HCT116 (cell line): ENCODE data around the gene SLCO2A1. TPM values are rescaled to one million over a fixed set of nuclear protein-coding genes. Genes with fewer than 3 reads are reported as not detected.

Experiments
- ATAC-seq: fragments of 200-7000 bp; cut with Tn5 transposase; 2 replicates; pipeline ENCODE4 v1.9.1; 2020; ENCODE audit warnings: mild to moderate bottlenecking, moderate library complexity
- BruUV-seq: library from RNA; stranded (reverse); fragments of 400-500 nt; replicated peaks from 2 replicates; lab custom pipeline; 2021; lab: Mats Ljungman, UMichigan
- CTCF ChIA-PET: fragments of 300-600 bp; sonication (Branson Sonifier 250); formaldehyde crosslinking; loops from one replicate; lab custom pipeline; 2021; ENCODE audit warnings: antibody characterized with exemption; lab: Charles Lee
- POLR2A ChIA-PET: fragments of 300-600, 350-600 bp; sonication (Branson Sonifier 250); formaldehyde crosslinking; loops from one replicate; lab custom pipeline; 2021; ENCODE audit warnings: antibody characterized with exemption; lab: Charles Lee
- RAD21 ChIA-PET, 2 experiments: fragments of 300-600 bp; sonication (Branson Sonifier 250); formaldehyde crosslinking; loops; one replicate each; lab custom pipeline; 2023; ENCODE audit warnings: low total read pairs in 2 of 2; ENCODE audit not compliant: uncharacterized antibody in 2 of 2, unreplicated experiment in 2 of 2, low non-redundant PET in 1 of 2; lab: Charles Lee
- DNase-seq: peaks from one replicate; pipeline ENCODE4 v3.0.0-alpha.2; 2010; ENCODE audit warnings: low read depth, low spot score
- H2AFZ ChIP-seq: fragments of 200-600 bp; shearing (Covaris generic), sonication (generic); 2 replicates; pipeline ENCODE4 v1.6.1; 2017; ENCODE audit warnings: low read depth, mixed run types, mixed read lengths, antibody characterized with exemption, low read length; ENCODE audit not compliant: poor library complexity, severe bottlenecking
- H3K27ac ChIP-seq: 2 replicates; pipeline ENCODE4 v1.5.1; 2012; ENCODE audit warnings: low read depth, low read length
- H3K27me3 ChIP-seq: fragments of 200-600 bp; sonication (generic); 2 replicates; pipeline ENCODE4 v1.6.1; 2016; ENCODE audit warnings: mixed run types, low read length, mixed read lengths; ENCODE audit not compliant: insufficient read depth
- H3K36me3 ChIP-seq, 2 experiments: fragments of 200-500 bp in 1 of 2; fragments of 200-600 bp in 1 of 2; sonication (Bioruptor generic) in 1 of 2; sonication (generic) in 1 of 2; 2 replicates each; pipeline versions ENCODE4 v1.5.1 to v1.6.1; 2014 to 2016; ENCODE audit warnings: low read length in 2 of 2, inconsistent platforms in 1 of 2, mixed read lengths in 1 of 2, mixed run types in 1 of 2; ENCODE audit not compliant: insufficient read depth in 2 of 2, control insufficient read depth in 1 of 2
- H3K4me1 ChIP-seq, 2 experiments: fragments of 200-600 bp in 1 of 2; sonication (generic) in 1 of 2; 2 replicates each; pipeline versions ENCODE4 v1.5.1 to v1.6.1; 2012 to 2017; ENCODE audit warnings: low read length in 2 of 2, inconsistent platforms in 1 of 2, mild to moderate bottlenecking in 1 of 2, mixed read lengths in 1 of 2, mixed run types in 1 of 2, moderate library complexity in 1 of 2; ENCODE audit not compliant: insufficient read depth in 2 of 2, control insufficient read depth in 1 of 2
- H3K4me2 ChIP-seq: fragments of 200-600 bp; sonication (generic); 2 replicates; pipeline ENCODE4 v1.6.1; 2017; ENCODE audit warnings: mixed run types, low read length, mixed read lengths
- H3K4me3 ChIP-seq, 2 experiments: fragments of 200-600 bp in 1 of 2; sonication (generic) in 1 of 2; replicated peaks in 1 of 2; 2 replicates each; pipeline ENCODE4 v1.5.1; 2011 to 2016; ENCODE audit warnings: low read length in 2 of 2, control low read depth in 1 of 2, low read depth in 1 of 2, mild to moderate bottlenecking in 1 of 2, mixed read lengths in 1 of 2, mixed run types in 1 of 2
- H3K79me2 ChIP-seq: fragments of 200-600 bp; sonication (generic); 2 replicates; pipeline ENCODE4 v1.6.1; 2017; ENCODE audit warnings: mild to moderate bottlenecking, mixed run types, low read length, moderate library complexity, mixed read lengths; ENCODE audit not compliant: insufficient read depth
- H3K9ac ChIP-seq: fragments of 200-600 bp; sonication (generic); 2 replicates; pipeline ENCODE4 v1.6.1; 2016; ENCODE audit warnings: low read length, mixed read lengths
- H3K9me2 ChIP-seq: fragments of 200-600 bp; sonication (generic), shearing (Covaris generic); 2 replicates; pipeline ENCODE4 v1.6.1; 2017; ENCODE audit warnings: mixed run types, mild to moderate bottlenecking, moderate library complexity; ENCODE audit not compliant: insufficient read depth
- H3K9me3 ChIP-seq, 2 experiments: fragments of 200-500 bp in 1 of 2; fragments of 200-600 bp in 1 of 2; sonication (Bioruptor generic) in 1 of 2; sonication (generic) in 1 of 2; 2 replicates each; pipeline ENCODE4 v1.6.1; 2014 to 2017; ENCODE audit warnings: low read length in 2 of 2, mixed read lengths in 2 of 2, inconsistent platforms in 1 of 2, low read depth in 1 of 2, mild to moderate bottlenecking in 1 of 2, mixed run types in 1 of 2, moderate library complexity in 1 of 2; ENCODE audit not compliant: control insufficient read depth in 1 of 2, insufficient read depth in 1 of 2
- H4K20me1 ChIP-seq: fragments of 200-600 bp; sonication (generic), shearing (Covaris generic); 2 replicates; pipeline ENCODE4 v1.6.1; 2017; ENCODE audit warnings: mixed run types, mild to moderate bottlenecking, moderate library complexity; ENCODE audit not compliant: insufficient read depth
- CBX3 ChIP-seq: IDR thresholded peaks from 2 replicates; pipeline ENCODE4 v1.6.1; 2012; ENCODE audit warnings: low read depth
- CTCF ChIP-seq, 3 experiments: fragments of 200-600 bp in 1 of 3; sonication (generic) in 1 of 3; IDR thresholded peaks in 2 of 3; conservative IDR thresholded peaks in 1 of 3; 2 replicates each; pipeline ENCODE4 v1.5.1; 2012 to 2017; ENCODE audit warnings: low read depth in 2 of 3, low read length in 2 of 3, antibody characterized with exemption in 1 of 3, borderline replicate concordance in 1 of 3, control low read depth in 1 of 3, mild to moderate bottlenecking in 1 of 3, mixed read lengths in 1 of 3, mixed run types in 1 of 3, moderate library complexity in 1 of 3; ENCODE audit not compliant: insufficient read depth in 1 of 3
- EGR1 ChIP-seq: IDR thresholded peaks from 2 replicates; pipeline ENCODE4 v1.6.1; 2012; ENCODE audit warnings: low read depth
- ELF1 ChIP-seq: IDR thresholded peaks from 2 replicates; pipeline ENCODE4 v1.6.1; 2012; ENCODE audit warnings: low read depth, borderline replicate concordance
- EZH2 ChIP-seq: fragments of 200-600 bp; sonication (generic); IDR thresholded peaks from 2 replicates; pipeline ENCODE4 v1.6.1; 2017; ENCODE audit warnings: antibody characterized with exemption, mixed run types
- EZH2phosphoT487 ChIP-seq: fragments of 200-600 bp; IDR thresholded peaks from 2 replicates; pipeline ENCODE4 v1.6.1; 2018; ENCODE audit warnings: antibody characterized with exemption, borderline replicate concordance
- JUND ChIP-seq: IDR thresholded peaks from 2 replicates; pipeline ENCODE4 v1.6.1; 2012
- MAX ChIP-seq: IDR thresholded peaks from 2 replicates; pipeline ENCODE4 v1.6.1; 2012
- POLR2A ChIP-seq: IDR thresholded peaks from 2 replicates; pipeline ENCODE4 v1.7.0; 2011; ENCODE audit warnings: borderline replicate concordance; ENCODE audit not compliant: insufficient read depth, insufficient read length; ENCODE audit errors: extremely low read depth
- RAD21 ChIP-seq: IDR thresholded peaks from 2 replicates; pipeline ENCODE4 v1.6.1; 2012; ENCODE audit warnings: low read depth, mild to moderate bottlenecking
- REST ChIP-seq: IDR thresholded peaks from 2 replicates; pipeline ENCODE4 v1.6.1; 2012; ENCODE audit warnings: low read depth
- SIN3A ChIP-seq: IDR thresholded peaks from 2 replicates; pipeline ENCODE4 v1.6.1; 2012; ENCODE audit warnings: low read depth
- SP1 ChIP-seq: IDR thresholded peaks from 2 replicates; pipeline ENCODE4 v1.6.1; 2012; ENCODE audit warnings: low read depth
- SRF ChIP-seq: IDR thresholded peaks from 2 replicates; pipeline ENCODE4 v1.6.1; 2012; ENCODE audit warnings: low read depth
- TCF7L2 ChIP-seq: IDR thresholded peaks from 2 replicates; pipeline ENCODE4 v1.7.0; 2011; ENCODE audit warnings: borderline replicate concordance, inconsistent platforms; ENCODE audit not compliant: insufficient read depth, insufficient read length; ENCODE audit errors: extremely low read depth
- YY1 ChIP-seq: IDR thresholded peaks from 2 replicates; pipeline ENCODE4 v1.6.1; 2011; ENCODE audit warnings: low read length, low read depth, moderate library complexity, mild to moderate bottlenecking; ENCODE audit not compliant: insufficient replicate concordance; ENCODE audit errors: extremely low read depth
- ZFX ChIP-seq: fragments of 450-650 bp; IDR thresholded peaks from 2 replicates; pipeline ENCODE4 v1.6.1; 2017
- intact Hi-C: fragments of 100-400 bp; cut with micrococcal nuclease; formaldehyde crosslinking; loops from 2 replicates; pipeline ENCODE4 v1.10.0; 2022
- total RNA-seq: library from RNA; stranded (reverse); gene quantifications from one replicate; pipeline ENCODE4 v1.2.1, GENCODE V29; 2021; ENCODE audit not compliant: unreplicated experiment

SLCO2A1 gene
- total RNA-seq, 1 experiment from 2014 or later, result 0.52 TPM

- H3K4me1 ChIP-seq, result no peaks in the 10 kb centered on the region
- DNase-seq, result no peak
- BruUV-seq, result no TSS peak
- POLR2A ChIA-PET, result no interaction called here
- intact Hi-C loops, result no loop called here
- no peak overlapping the region for H3K4me2 ChIP-seq
- H3K27ac ChIP-seq, result no peak overlapping the region
- CTCF ChIA-PET, result no interaction called here
- no peaks in the 10 kb centered on the region for H4K20me1 ChIP-seq
- no peaks in the 10 kb centered on the region for H3K27me3 ChIP-seq
- H3K9ac ChIP-seq, result no peak overlapping the region
- TF ChIP-seq SIN3A (no peak), ZFX (no peak), RAD21 (peak; percentile 33; the same call in 1 of the 2 replicates), CTCF (IDR thresholded peaks at IDR 0.05 in 2 of 3, conservative IDR thresholded peaks at IDR 0.05 in 1 of 3; ENCODE audit: borderline replicate concordance in 1 of 3, insufficient read depth in 1 of 3, low read depth in 2 of 3, low read length in 2 of 3) (peak; percentile 9 to 56 (median 52); a peak in 5 of 6 replicates)
- H3K36me3 ChIP-seq, result no peaks in the 10 kb centered on the region
- no peaks in the 10 kb centered on the region for H3K9me2 ChIP-seq
- no peaks in the 10 kb centered on the region; a peak in 1 of 4 replicates for H3K9me3 ChIP-seq
- RAD21 ChIA-PET, result no interaction called here
- peak; percentile 63 for ATAC-seq
- no peak overlapping the region for H2AFZ ChIP-seq
- no peaks in the 10 kb centered on the region for H3K79me2 ChIP-seq
- no peak overlapping the region for H3K4me3 ChIP-seq
Measured at GRCh38 chr3:133901083-133901482, 128.6 kb downstream of the SLCO2A1 start.

- no peak overlapping the region for H3K4me2 ChIP-seq
- no peaks in the 10 kb centered on the region for H4K20me1 ChIP-seq
- H3K27me3 ChIP-seq, result no peaks in the 10 kb centered on the region
- RAD21 ChIA-PET, result no interaction called here
- no peak overlapping the region for H3K9ac ChIP-seq
- intact Hi-C loops, result no loop called here
- POLR2A ChIA-PET, result no interaction called here
- no peak overlapping the region for H2AFZ ChIP-seq
- BruUV-seq, result no TSS peak
- H3K27ac ChIP-seq, result no peak overlapping the region
- ATAC-seq (no peak), DNase-seq (no peak)
- no peaks in the 10 kb centered on the region for H3K36me3 ChIP-seq
- no peaks in the 10 kb centered on the region; a peak in 1 of 4 replicates for H3K9me3 ChIP-seq
- no peak overlapping the region for H3K4me3 ChIP-seq
- H3K9me2 ChIP-seq, result no peaks in the 10 kb centered on the region
- peaks cover 4 to 9% of the 10 kb centered on the region in 2 experiments; a peak in 3 of 4 replicates for H3K4me1 ChIP-seq
- H3K79me2 ChIP-seq, result no peaks in the 10 kb centered on the region
- CTCF ChIA-PET, result no interaction called here
- no peak for TF ChIP-seq ELF1
- no peak for TF ChIP-seq REST
- no peak for TF ChIP-seq YY1
- no peak for TF ChIP-seq SP1
- TF ChIP-seq MAX, result no peak
- no peak for TF ChIP-seq SRF
- TF ChIP-seq JUND, result no peak
- no peak for TF ChIP-seq EGR1
- no peak for TF ChIP-seq CBX3
- no peak for TF ChIP-seq EZH2
- no peak for TF ChIP-seq POLR2A
- TF ChIP-seq ZFX, result no peak
- no peak for TF ChIP-seq TCF7L2
- no peak for TF ChIP-seq EZH2phosphoT487
- TF ChIP-seq RAD21, result no peak
Measured at GRCh38 chr3:133899311-133899710, 130.4 kb downstream of the SLCO2A1 start.
